SK-N-SH treated with all-trans-retinoic acid at 6 μM for 48 hours (cell line): Measurements from ENCODE around the gene LPIN2.

Experiments
- ARNTL ChIP-seq: fragments of 450-650 bp; formaldehyde crosslinking; IDR thresholded peaks from 2 replicates; pipeline ENCODE4 v1.5.0; 2020; ENCODE audit warnings: low read depth, mild to moderate bottlenecking, moderate library complexity, borderline replicate concordance
- BACH2 ChIP-seq: fragments of 250-450 bp; sonication (Bioruptor Pico); IDR thresholded peaks from 2 replicates; pipeline ENCODE4 v1.9.0; 2021; ENCODE audit warnings: mild to moderate bottlenecking, borderline replicate concordance
- ESRRG ChIP-seq: fragments of 250-450 bp; sonication (Bioruptor Pico); IDR thresholded peaks from 2 replicates; pipeline ENCODE4 v1.6.1; 2021; ENCODE audit warnings: mild to moderate bottlenecking
- ISL1 ChIP-seq: fragments of 250-450 bp; sonication (Bioruptor Pico); IDR thresholded peaks from 2 replicates; pipeline ENCODE4 v2.1.2; 2022; ENCODE audit warnings: mild to moderate bottlenecking, moderate library complexity
- OSR1 ChIP-seq: fragments of 250-450 bp; sonication (Bioruptor Pico); IDR thresholded peaks from 2 replicates; pipeline ENCODE4 v1.8.0; 2022; ENCODE audit warnings: moderate library complexity, mild to moderate bottlenecking, inconsistent platforms
- PATZ1 ChIP-seq: fragments of 250-450 bp; sonication (Bioruptor Pico); IDR thresholded peaks from 2 replicates; pipeline ENCODE4 v1.8.0; 2020; ENCODE audit warnings: mild to moderate bottlenecking, moderate library complexity, borderline replicate concordance
- POU6F1 ChIP-seq: fragments of 250-450 bp; sonication (Bioruptor Pico); IDR thresholded peaks from 2 replicates; pipeline ENCODE4 v1.8.0; 2021; ENCODE audit warnings: low read depth, mild to moderate bottlenecking, moderate library complexity, borderline replicate concordance
- PPARA ChIP-seq: fragments of 250-450 bp; sonication (Bioruptor Pico); IDR thresholded peaks from 2 replicates; pipeline ENCODE4 v1.5.0; 2020; ENCODE audit warnings: mild to moderate bottlenecking, borderline replicate concordance
- RARB ChIP-seq: fragments of 250-450 bp; sonication (Bioruptor Pico); IDR thresholded peaks from 2 replicates; pipeline ENCODE4 v1.8.0; 2021; ENCODE audit warnings: mild to moderate bottlenecking, moderate library complexity
- ZC3H10 ChIP-seq: fragments of 250-450 bp; sonication (Bioruptor Pico); IDR thresholded peaks from 2 replicates; pipeline ENCODE4 v1.5.1; 2021; ENCODE audit warnings: mild to moderate bottlenecking, moderate library complexity
- ZFP3 ChIP-seq: fragments of 250-450 bp; sonication (Bioruptor Pico); IDR thresholded peaks from 2 replicates; pipeline ENCODE4 v1.5.0; 2020; ENCODE audit warnings: mild to moderate bottlenecking, moderate library complexity
- ZFP30 ChIP-seq: fragments of 450-650 bp; formaldehyde crosslinking; IDR thresholded peaks from 2 replicates; pipeline ENCODE4 v1.5.0; 2022; ENCODE audit warnings: mild to moderate bottlenecking, moderate library complexity
- ZNF565 ChIP-seq: fragments of 450-650 bp; formaldehyde crosslinking; conservative IDR thresholded peaks from 2 replicates; pipeline ENCODE4 v1.5.0; 2020; ENCODE audit warnings: low read depth, mild to moderate bottlenecking, moderate library complexity
- ZNF8 ChIP-seq: fragments of 450-650 bp; formaldehyde crosslinking; IDR thresholded peaks from 2 replicates; pipeline ENCODE4 v1.5.0; 2020; ENCODE audit warnings: mild to moderate bottlenecking, moderate library complexity

GRCh38 chr18:2984091-2984490 lies 28.9 kb downstream of the LPIN2 start:
- TF ChIP-seq OSR1 (CRISPR knock-in tag) (no peak), BACH2 (CRISPR knock-in tag) (no peak), PATZ1 (no peak), ISL1 (no peak), ARNTL (no peak), ZFP30 (CRISPR knock-in tag) (no peak), POU6F1 (CRISPR knock-in tag) (no peak), ZFP3 (CRISPR knock-in tag) (no peak), RARB (CRISPR knock-in tag) (no peak), PPARA (CRISPR knock-in tag) (no peak), ESRRG (CRISPR knock-in tag) (no peak), ZNF8 (no peak), ZNF565 (CRISPR knock-in tag) (no peak), ZC3H10 (CRISPR knock-in tag) (no peak)
